C4-2B (cell line): Measurements from ENCODE around the gene LRCH1.

Experiments
- CTCF ChIP-seq: fragments of 450-650 bp; conservative IDR thresholded peaks from 2 replicates; pipeline ENCODE4 v1.5.1; 2017; ENCODE audit warnings: mild to moderate bottlenecking
- ZFX ChIP-seq: fragments of 450-650 bp; IDR thresholded peaks from 2 replicates; pipeline ENCODE4 v1.6.1; 2017

GRCh38 chr13:46617885-46618284, 64.9 kb downstream of the LRCH1 start:
- TF ChIP-seq CTCF, result no peak
- no peak for TF ChIP-seq ZFX
